Mesenchymal stem cell (in vitro differentiated cells and primary cell): ENCODE measurements around the gene ATP8B3. TPM values are rescaled to one million over a fixed set of nuclear protein-coding genes. Genes with fewer than 3 reads are reported as not detected.

Experiments
- DNase-seq: peaks from one replicate; pipeline ENCODE4 v3.0.0-alpha.2; 2013
- H2AFZ ChIP-seq: one replicate; pipeline ENCODE4 v1.6.1; 2013; ENCODE audit warnings: low read depth, mild to moderate bottlenecking, control low read depth, inconsistent platforms, low read length, moderate library complexity
- H2AK5ac ChIP-seq: 2 replicates; pipeline ENCODE4 v1.6.1; 2013; ENCODE audit warnings: low read length, moderate library complexity, mild to moderate bottlenecking, inconsistent platforms; ENCODE audit not compliant: severe bottlenecking
- H2BK120ac ChIP-seq: one replicate; pipeline ENCODE4 v1.6.1; 2013; ENCODE audit warnings: low read depth, mild to moderate bottlenecking, inconsistent platforms, low read length, moderate library complexity
- H2BK12ac ChIP-seq, 2 experiments: one replicate each; pipeline ENCODE4 v1.6.1; 2013; ENCODE audit warnings: inconsistent platforms in 2 of 2, low read length in 2 of 2, mild to moderate bottlenecking in 2 of 2, moderate library complexity in 2 of 2, control low read depth in 1 of 2
- H2BK15ac ChIP-seq: one replicate; pipeline ENCODE4 v1.6.1; 2013; ENCODE audit warnings: mild to moderate bottlenecking, low read depth, inconsistent platforms; ENCODE audit not compliant: poor library complexity, severe bottlenecking
- H2BK5ac ChIP-seq: 2 replicates; pipeline ENCODE4 v1.6.1; 2013; ENCODE audit warnings: low read depth, mild to moderate bottlenecking, low read length, control low read depth, inconsistent platforms; ENCODE audit not compliant: poor library complexity, severe bottlenecking
- H3K14ac ChIP-seq, 2 experiments: one replicate each; pipeline ENCODE4 v1.6.1; 2013; ENCODE audit warnings: inconsistent platforms in 2 of 2, low read length in 2 of 2, control low read depth in 1 of 2, mild to moderate bottlenecking in 1 of 2, moderate library complexity in 1 of 2
- H3K18ac ChIP-seq, 2 experiments: one replicate each; pipeline ENCODE4 v1.6.1; 2013; ENCODE audit warnings: inconsistent platforms in 2 of 2, low read length in 2 of 2, control low read depth in 1 of 2, low read depth in 1 of 2, mild to moderate bottlenecking in 1 of 2
- H3K23ac ChIP-seq, 2 experiments: one replicate each; pipeline ENCODE4 v1.6.1; 2013; ENCODE audit warnings: inconsistent platforms in 2 of 2, low read length in 2 of 2, mild to moderate bottlenecking in 2 of 2, moderate library complexity in 2 of 2, control low read depth in 1 of 2
- H3K27ac ChIP-seq: 2 replicates; pipeline ENCODE4 v1.5.1; 2013; ENCODE audit warnings: mild to moderate bottlenecking, moderate library complexity, low read length, control low read depth, inconsistent platforms; ENCODE audit not compliant: poor library complexity, severe bottlenecking
- H3K27me3 ChIP-seq, 2 experiments: 2 replicates each; pipeline versions ENCODE4 v1.6.1 to v1.7.0; 2013; ENCODE audit warnings: low read length in 2 of 2, mild to moderate bottlenecking in 2 of 2, moderate library complexity in 2 of 2, control low read depth in 1 of 2, inconsistent platforms in 1 of 2; ENCODE audit not compliant: control insufficient read depth in 1 of 2, insufficient read depth in 1 of 2
- H3K36me3 ChIP-seq, 2 experiments: 2 replicates each; pipeline versions ENCODE4 v1.6.1 to v1.7.0; 2013; ENCODE audit warnings: low read length in 2 of 2, control low read depth in 1 of 2, inconsistent platforms in 1 of 2, low read depth in 1 of 2, mild to moderate bottlenecking in 1 of 2; ENCODE audit not compliant: insufficient read depth in 2 of 2, control insufficient read depth in 1 of 2
- H3K4ac ChIP-seq, 2 experiments: one replicate each; pipeline ENCODE4 v1.6.1; 2013; ENCODE audit warnings: inconsistent platforms in 2 of 2, low read length in 2 of 2, mild to moderate bottlenecking in 2 of 2, moderate library complexity in 2 of 2, control low read depth in 1 of 2, low read depth in 1 of 2
- H3K4me1 ChIP-seq: 2 replicates; pipeline ENCODE4 v1.6.1; 2013; ENCODE audit warnings: low read depth, low read length, control low read depth; ENCODE audit not compliant: control insufficient read depth, insufficient read depth
- H3K4me2 ChIP-seq: 2 replicates; pipeline ENCODE4 v1.6.1; 2013; ENCODE audit warnings: low read length, mild to moderate bottlenecking, inconsistent platforms; ENCODE audit not compliant: poor library complexity, severe bottlenecking
- H3K4me3 ChIP-seq, 2 experiments: 2 replicates each; pipeline versions ENCODE4 v1.5.1 to v1.7.0; 2013; ENCODE audit warnings: low read length in 2 of 2, mild to moderate bottlenecking in 2 of 2, control low read depth in 1 of 2, low read depth in 1 of 2; ENCODE audit not compliant: insufficient read depth in 1 of 2
- H3K79me1 ChIP-seq: replicated peaks from 2 replicates; pipeline ENCODE4 v1.6.1; 2013; ENCODE audit warnings: mild to moderate bottlenecking, control low read depth, low read length, inconsistent platforms; ENCODE audit not compliant: poor library complexity, severe bottlenecking
- H3K9ac ChIP-seq: 2 replicates; pipeline ENCODE4 v1.7.0; 2013; ENCODE audit warnings: mild to moderate bottlenecking, low read length, moderate library complexity
- H3K9me3 ChIP-seq: 2 replicates; pipeline ENCODE4 v1.7.0; 2013; ENCODE audit warnings: mild to moderate bottlenecking, low read length; ENCODE audit not compliant: control insufficient read depth
- H4K8ac ChIP-seq: one replicate; pipeline ENCODE4 v1.6.1; 2013; ENCODE audit warnings: inconsistent platforms, mild to moderate bottlenecking, low read length, moderate library complexity
- H4K91ac ChIP-seq: one replicate; pipeline ENCODE4 v1.6.1; 2013; ENCODE audit warnings: mild to moderate bottlenecking, low read length, inconsistent platforms
- WGBS: methylation state at CpG from one replicate; pipeline ENCODE4 v1.1.7; 2013; ENCODE audit warnings: mixed read lengths; 5-methylcytosine and 5-hydroxymethylcytosine counted together
- polyA plus RNA-seq, 2 experiments: library from polyadenylated mRNA; stranded (reverse); fragments of 200-250 nt; gene quantifications; one replicate each; pipeline ENCODE4 v1.2.3, GENCODE V29; 2013

Gene ATP8B3
- polyA plus RNA-seq (2013, experiment 1 of 2): 3.5 TPM
- polyA plus RNA-seq (2013, experiment 2 of 2): 3.2 TPM

GRCh38 chr19:1811942-1812425, at the start of gene ATP8B3:
TSS of gene ATP8B3 (minus strand) at chr19:1812276. CDS start at chr19:1811736, 540 bp downstream.
- Histone ChIP-seq H3K27ac (peak within 1 kb of the TSS; percentile 61), H3K79me1 (peaks cover 8% of the 10 kb centered on the region), H2BK12ac (peak within 1 kb of the TSS in 1 of 2 experiments; percentile 59), H3K4me2 (peak within 1 kb of the TSS; percentile 96), H3K9me3 (no peaks in the 10 kb centered on the region), H2BK120ac (peak within 1 kb of the TSS; percentile 64), H4K91ac (peak within 1 kb of the TSS; percentile 57), H3K18ac (peak within 1 kb of the TSS; percentile 69 to 92), H4K8ac (peak within 1 kb of the TSS; percentile 81), H3K4me3 (peak within 1 kb of the TSS; percentile 80 to 83), H3K36me3 (peaks cover 14 to 36% of the 10 kb centered on the region in 2 experiments), H2BK15ac (peak within 1 kb of the TSS; percentile 82), H3K27me3 (peaks cover 0 to 4% of the 10 kb centered on the region in 2 experiments), H2BK5ac (no peak within 1 kb of the TSS), H2AFZ (peak within 1 kb of the TSS; percentile 85), H3K4ac (peak within 1 kb of the TSS; percentile 55 to 80), H3K23ac (peak within 1 kb of the TSS in 1 of 2 experiments; percentile 83), H2AK5ac (peak within 1 kb of the TSS; percentile 36), H3K14ac (peak within 1 kb of the TSS in 1 of 2 experiments; percentile 95), H3K4me1 (peaks cover 22% of the 10 kb centered on the region), H3K9ac (peak within 1 kb of the TSS; percentile 77)
- WGBS: 7% methylated on average over 22 of the region's 48 CpGs
- no peak for DNase-seq

- Histone ChIP-seq H3K79me1 (peaks cover 8% of the 10 kb centered on the region), H3K4me2 (peak overlapping the region; percentile 64), H3K18ac (peak overlapping the region in 1 of 2 experiments; percentile 86), H3K9me3 (no peaks in the 10 kb centered on the region), H3K36me3 (peaks cover 0 to 7% of the 10 kb centered on the region in 2 experiments), H3K27me3 (no peaks in the 10 kb centered on the region), H2BK12ac (no peak overlapping the region), H3K14ac (peak overlapping the region in 1 of 2 experiments; percentile 35), H3K4me1 (peaks cover 61% of the 10 kb centered on the region), H4K91ac (no peak overlapping the region), H2BK5ac (no peak overlapping the region), H3K23ac (no peak overlapping the region), H3K27ac (no peak overlapping the region), H4K8ac (no peak overlapping the region), H3K4ac (no peak overlapping the region), H3K9ac (peak overlapping the region; percentile 91), H3K4me3 (peak overlapping the region; percentile 85 to 97), H2AK5ac (no peak overlapping the region), H2BK15ac (no peak overlapping the region), H2AFZ (no peak overlapping the region), H2BK120ac (peak overlapping the region; percentile 37)
- peak; percentile 56 for DNase-seq
- WGBS: 5% methylated on average over 23 of the region's 23 CpGs
Observed at GRCh38 chr19:1861599-1862031, 49.5 kb upstream of the ATP8B3 start.

GRCh38 chr19:1860821-1861598, 48.9 kb upstream of the ATP8B3 start:
- H3K36me3 ChIP-seq: peaks cover 0 to 7% of the 10 kb centered on the region in 2 experiments
- no peak overlapping the region for H3K23ac ChIP-seq
- no peak overlapping the region for H2BK120ac ChIP-seq
- H3K14ac ChIP-seq: peak overlapping the region in 1 of 2 experiments; percentile 74
- peak overlapping the region in 1 of 2 experiments; percentile 43 for H2BK12ac ChIP-seq
- peak overlapping the region; percentile 64 for H3K4me2 ChIP-seq
- H3K27ac ChIP-seq: no peak overlapping the region
- peak overlapping the region; percentile 85 to 97 for H3K4me3 ChIP-seq
- no peak for DNase-seq
- H3K9me3 ChIP-seq: no peaks in the 10 kb centered on the region
- H3K9ac ChIP-seq: peak overlapping the region; percentile 91
- no peak overlapping the region for H4K8ac ChIP-seq
- H3K4me1 ChIP-seq: peaks cover 67% of the 10 kb centered on the region
- peak overlapping the region; percentile 33 for H2BK5ac ChIP-seq
- no peak overlapping the region for H2AK5ac ChIP-seq
- no peak overlapping the region for H2BK15ac ChIP-seq
- H3K18ac ChIP-seq: peak overlapping the region in 1 of 2 experiments; percentile 86
- H3K79me1 ChIP-seq: peaks cover 8% of the 10 kb centered on the region
- H3K27me3 ChIP-seq: no peaks in the 10 kb centered on the region
- WGBS: 22% methylated on average over 26 of the region's 28 CpGs
- no peak overlapping the region for H2AFZ ChIP-seq
- H3K4ac ChIP-seq: peak overlapping the region in 1 of 2 experiments; percentile 26
- no peak overlapping the region for H4K91ac ChIP-seq
